ENCODE measurements around the gene CLEC4M.

DNA sequence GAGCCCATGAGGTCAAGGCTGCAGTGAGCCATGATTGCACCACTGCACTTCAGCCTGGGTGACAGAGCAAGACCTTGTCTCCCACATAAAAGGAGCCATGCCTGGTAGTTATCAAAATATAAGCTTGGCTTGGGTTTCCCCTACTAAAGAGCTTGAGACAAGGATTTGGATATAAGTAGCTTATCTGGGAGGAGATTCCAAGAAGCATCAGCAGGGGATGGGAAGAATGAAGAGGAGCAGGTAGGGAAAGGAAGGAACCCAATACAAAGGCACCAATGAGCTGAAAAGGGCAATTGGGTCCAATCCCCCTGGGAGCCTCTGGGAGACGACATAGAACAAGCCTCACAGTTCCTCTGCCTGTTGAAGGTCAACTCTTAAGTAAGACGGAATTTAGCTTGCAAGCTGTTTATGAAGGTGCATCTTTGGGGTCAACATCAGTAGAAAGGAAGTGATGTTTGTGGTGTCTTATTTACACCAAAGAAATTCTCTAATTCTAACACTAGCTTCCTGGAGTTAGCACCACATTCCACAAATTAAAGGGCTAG, 23.8 kb upstream of the CLEC4M start:
- TF ChIP-seq POLR2A (IDR thresholded peaks at IDR 0.05; ENCODE audit: low read length) (no peak), GATA1 (IDR thresholded peaks at IDR 0.05; ENCODE audit: low read depth, low read length) (no peak)

Data from erythroblast (primary cell).